ENCODE results near the gene PARD3B. TPM values are rescaled to one million over a fixed set of nuclear protein-coding genes. Genes with fewer than 3 reads are reported as not detected.

Gene PARD3B
- polyA plus RNA-seq, 3 donors: not detected

GRCh38 chr2:205002390-205002789 is 457.1 kb downstream of the PARD3B start:
- intact Hi-C loops (cut with micrococcal nuclease): no loop called here
- peaks cover 0 to 7% (median 4%) of the 10 kb centered on the region in 7 donors for H3K9me3 Mint-ChIP-seq
- WGBS (ENCODE audit: insufficient coverage): 69% methylated on average over 3 of the region's 3 CpGs
- Histone ChIP-seq H3K36me3 (replicated peaks in 1 of 2; ENCODE audit: control insufficient read depth in 1 of 2, insufficient read depth in 2 of 2, low read length in 2 of 2) (no peaks in the 10 kb centered on the region), H3K27me3 (ENCODE audit: control insufficient read depth in 2 of 2, insufficient read depth in 2 of 2, low read length in 2 of 2) (no peaks in the 10 kb centered on the region), H3K4me3 (replicated peaks in 1 of 3; ENCODE audit: low read depth in 2 of 3, low read length in 3 of 3) (no peak overlapping the region), H4K20me1 (ENCODE audit: insufficient read depth, low read length) (no peaks in the 10 kb centered on the region), H3K27ac (ENCODE audit: low read depth in 1 of 2, low read length in 2 of 2) (no peak overlapping the region), H3K4me2 (replicated peaks; ENCODE audit: extremely low read depth, low read length, poor library complexity, severe bottlenecking) (no peak overlapping the region), H2AFZ (ENCODE audit: insufficient read depth, low read depth, low read length, poor library complexity, severe bottlenecking) (no peak overlapping the region), H3K4me1 (ENCODE audit: control insufficient read depth in 1 of 2, insufficient read depth in 2 of 2, low read length in 2 of 2) (no peaks in the 10 kb centered on the region), H3K79me2 (ENCODE audit: insufficient read depth, low read length) (no peaks in the 10 kb centered on the region), H3K9ac (ENCODE audit: insufficient read depth, low read length, poor library complexity, severe bottlenecking) (no peak overlapping the region), H3K9me3 (replicated peaks in 1 of 2; ENCODE audit: control insufficient read depth in 1 of 2, insufficient read depth in 1 of 2, low read length in 2 of 2) (peaks cover 0 to 2% of the 10 kb centered on the region in 2 donors)
- no peaks in the 10 kb centered on the region for H3K36me3 Mint-ChIP-seq
- H3K4me3 Mint-ChIP-seq: no peak overlapping the region
- TF ChIP-seq CTCF (IDR thresholded peaks at IDR 0.05): no peak
- H3K4me1 Mint-ChIP-seq: no peaks in the 10 kb centered on the region
- H3K27me3 Mint-ChIP-seq (ENCODE audit: low read depth in 3 of 3): peaks cover 0 to 3% (median 0%) of the 10 kb centered on the region in 3 donors
- DNase-seq: no peak
- H3K27ac Mint-ChIP-seq: no peak overlapping the region

- DNase-seq: no peak
- 100% methylated on average over 2 of the region's 4 CpGs for WGBS (ENCODE audit: insufficient coverage)
- no peak overlapping the region for H3K27ac ChIP-seq (ENCODE audit: low read depth in 1 of 2, low read length in 2 of 2)
- no peaks in the 10 kb centered on the region for H3K79me2 ChIP-seq (ENCODE audit: insufficient read depth, low read length)
- no peak overlapping the region for H3K27ac Mint-ChIP-seq
- H3K36me3 ChIP-seq (replicated peaks in 1 of 2; ENCODE audit: control insufficient read depth in 1 of 2, insufficient read depth in 2 of 2, low read length in 2 of 2): no peaks in the 10 kb centered on the region
- H3K9me3 Mint-ChIP-seq: peaks cover 0 to 9% (median 4%) of the 10 kb centered on the region in 7 donors
- no peak overlapping the region for H3K4me3 ChIP-seq (replicated peaks in 1 of 3; ENCODE audit: low read depth in 2 of 3, low read length in 3 of 3)
- no peak overlapping the region for H3K4me2 ChIP-seq (replicated peaks; ENCODE audit: extremely low read depth, low read length, poor library complexity, severe bottlenecking)
- peaks cover 0 to 3% (median 0%) of the 10 kb centered on the region in 3 donors for H3K27me3 Mint-ChIP-seq (ENCODE audit: low read depth in 3 of 3)
- peaks cover 0 to 2% of the 10 kb centered on the region in 2 donors for H3K9me3 ChIP-seq (replicated peaks in 1 of 2; ENCODE audit: control insufficient read depth in 1 of 2, insufficient read depth in 1 of 2, low read length in 2 of 2)
- H3K4me1 Mint-ChIP-seq: no peaks in the 10 kb centered on the region
- no peaks in the 10 kb centered on the region for H3K27me3 ChIP-seq (ENCODE audit: control insufficient read depth in 2 of 2, insufficient read depth in 2 of 2, low read length in 2 of 2)
- H4K20me1 ChIP-seq (ENCODE audit: insufficient read depth, low read length): no peaks in the 10 kb centered on the region
- intact Hi-C loops (cut with micrococcal nuclease): no loop called here
- no peaks in the 10 kb centered on the region for H3K4me1 ChIP-seq (ENCODE audit: control insufficient read depth in 1 of 2, insufficient read depth in 2 of 2, low read length in 2 of 2)
- no peak overlapping the region for H3K4me3 Mint-ChIP-seq
- no peak overlapping the region for H2AFZ ChIP-seq (ENCODE audit: insufficient read depth, low read depth, low read length, poor library complexity, severe bottlenecking)
- TF ChIP-seq CTCF (IDR thresholded peaks at IDR 0.05): no peak
- no peak overlapping the region for H3K9ac ChIP-seq (ENCODE audit: insufficient read depth, low read length, poor library complexity, severe bottlenecking)
- H3K36me3 Mint-ChIP-seq: no peaks in the 10 kb centered on the region
Observed at GRCh38 chr2:205003288-205003687, 458.0 kb downstream of the PARD3B start.

Data from CD14-positive monocyte (primary cell).